K562 (cell line): ENCODE data around the gene COPA. TPM values are rescaled to one million over a fixed set of nuclear protein-coding genes. Genes with fewer than 3 reads are reported as not detected.

Source experiments
- C11orf30 ChIP-seq: fragments of 450-650 bp; IDR thresholded peaks from 2 replicates; pipeline ENCODE4 v1.6.1; 2016; ENCODE audit warnings: low read depth, mild to moderate bottlenecking
- CEBPZ ChIP-seq: fragments of 150-350 bp; IDR thresholded peaks from 2 replicates; pipeline ENCODE4 v1.6.1; 2014; ENCODE audit warnings: low read depth, mild to moderate bottlenecking, low read length, borderline replicate concordance
- CREBBP ChIP-seq: IDR thresholded peaks from one replicate; pipeline ENCODE4 v1.6.1; 2012; ENCODE audit warnings: low read depth, mild to moderate bottlenecking, control low read depth, inconsistent platforms, low read length
- DPF2 ChIP-seq: fragments of 450-650 bp; IDR thresholded peaks from 2 replicates; pipeline ENCODE4 v1.6.1; 2016
- EZH2 ChIP-seq: IDR thresholded peaks from 2 replicates; pipeline ENCODE4 v1.6.1; 2012; ENCODE audit warnings: low read depth, mild to moderate bottlenecking, inconsistent platforms, low read length, borderline replicate concordance
- HEY1 ChIP-seq: fragments of 250-450 bp; sonication (Bioruptor Pico); IDR thresholded peaks from 2 replicates; pipeline ENCODE4 v1.5.0; 2020; ENCODE audit warnings: mild to moderate bottlenecking, moderate library complexity, borderline replicate concordance
- LARP7 ChIP-seq: fragments of 450-650 bp; IDR thresholded peaks from 2 replicates; pipeline ENCODE4 v1.6.1; 2016
- MGA ChIP-seq: fragments of 450-650 bp; IDR thresholded peaks from 2 replicates; pipeline ENCODE4 v1.6.1; 2016; ENCODE audit warnings: mild to moderate bottlenecking, moderate library complexity
- NFIX ChIP-seq: fragments of 250-450 bp; sonication (Bioruptor Pico); IDR thresholded peaks from 2 replicates; pipeline ENCODE4 v1.4.0; 2020; ENCODE audit warnings: low read depth, mild to moderate bottlenecking, moderate library complexity
- PML ChIP-seq: IDR thresholded peaks from 2 replicates; pipeline ENCODE4 v1.6.1; 2012; ENCODE audit warnings: low read length, inconsistent platforms
- U2AF1 ChIP-seq: fragments of 200-400 bp; formaldehyde crosslinking; optimal IDR thresholded peaks from 2 replicates; pipeline ENCODE3; 2017; ENCODE audit warnings: mild to moderate bottlenecking, low read depth, low read length, moderate library complexity
- XRCC3 ChIP-seq: fragments of 450-650 bp; IDR thresholded peaks from 2 replicates; pipeline ENCODE4 v1.6.1; 2017; ENCODE audit warnings: mild to moderate bottlenecking, moderate library complexity
- ZNF316 ChIP-seq: fragments of 450-650 bp; IDR thresholded peaks from 2 replicates; pipeline ENCODE4 v1.6.1; 2016
- polyA plus RNA-seq, 8 experiments: library from polyadenylated mRNA; depleted of rRNA in 4 of 8; stranded (reverse) in 5 of 8; unstranded in 3 of 8; fragments of >200 nt; fragmentation: Nextera tagmentation in 2 of 8; fragmentation: Illumina TruSeq in 1 of 8; extraction: Ambion mirVana in 2 of 8; extraction: Trizol in 1 of 8; gene quantifications; 2 replicates each; pipeline versions ENCODE4 v1.2.1 to v1.2.3, GENCODE V29; 2011 to 2014; ENCODE audit warnings: inconsistent platforms in 1 of 8, missing spikeins in 1 of 8
- total RNA-seq, 7 experiments: library from RNA; depleted of rRNA in 6 of 7; stranded (reverse); fragments of >200 nt in 6 of 7; fragmentation: Illumina TruSeq in 2 of 7; extraction: Trizol in 2 of 7; gene quantifications; 2 replicates each; pipeline versions ENCODE4 v1.2.1 to v1.2.3, GENCODE V29; 2011 to 2021; ENCODE audit warnings: low replicate concordance in 1 of 7

COPA gene
- total and polyA plus RNA-seq, 9 of the 15 experiments (the other 6 are each of a cell fraction or from before 2014, with no cell fraction given) = 49.8 to 222 (median 110) TPM

GRCh38 chr1:160367934-160368923 is 25.2 kb upstream of the COPA start (continued):
- no peak for TF ChIP-seq CEBPZ
- TF ChIP-seq EZH2 = no peak
- TF ChIP-seq ZNF316 = peak; percentile 78
- TF ChIP-seq MGA = no peak
- TF ChIP-seq PML = no peak
- no peak for TF ChIP-seq CREBBP
- no peak for TF ChIP-seq XRCC3
- TF ChIP-seq HEY1 (CRISPR knock-in tag) = no peak
- no peak for TF ChIP-seq U2AF1
- TF ChIP-seq LARP7 = no peak
- TF ChIP-seq C11orf30 = peak; percentile 89
- no peak for TF ChIP-seq NFIX (CRISPR knock-in tag)
- 0 out of 2 replicates have a peak, but pooled peaks have one; percentile 67 for TF ChIP-seq DPF2
